ENCODE measurements around the gene SELENOP.

SELENOP gene

DNA sequence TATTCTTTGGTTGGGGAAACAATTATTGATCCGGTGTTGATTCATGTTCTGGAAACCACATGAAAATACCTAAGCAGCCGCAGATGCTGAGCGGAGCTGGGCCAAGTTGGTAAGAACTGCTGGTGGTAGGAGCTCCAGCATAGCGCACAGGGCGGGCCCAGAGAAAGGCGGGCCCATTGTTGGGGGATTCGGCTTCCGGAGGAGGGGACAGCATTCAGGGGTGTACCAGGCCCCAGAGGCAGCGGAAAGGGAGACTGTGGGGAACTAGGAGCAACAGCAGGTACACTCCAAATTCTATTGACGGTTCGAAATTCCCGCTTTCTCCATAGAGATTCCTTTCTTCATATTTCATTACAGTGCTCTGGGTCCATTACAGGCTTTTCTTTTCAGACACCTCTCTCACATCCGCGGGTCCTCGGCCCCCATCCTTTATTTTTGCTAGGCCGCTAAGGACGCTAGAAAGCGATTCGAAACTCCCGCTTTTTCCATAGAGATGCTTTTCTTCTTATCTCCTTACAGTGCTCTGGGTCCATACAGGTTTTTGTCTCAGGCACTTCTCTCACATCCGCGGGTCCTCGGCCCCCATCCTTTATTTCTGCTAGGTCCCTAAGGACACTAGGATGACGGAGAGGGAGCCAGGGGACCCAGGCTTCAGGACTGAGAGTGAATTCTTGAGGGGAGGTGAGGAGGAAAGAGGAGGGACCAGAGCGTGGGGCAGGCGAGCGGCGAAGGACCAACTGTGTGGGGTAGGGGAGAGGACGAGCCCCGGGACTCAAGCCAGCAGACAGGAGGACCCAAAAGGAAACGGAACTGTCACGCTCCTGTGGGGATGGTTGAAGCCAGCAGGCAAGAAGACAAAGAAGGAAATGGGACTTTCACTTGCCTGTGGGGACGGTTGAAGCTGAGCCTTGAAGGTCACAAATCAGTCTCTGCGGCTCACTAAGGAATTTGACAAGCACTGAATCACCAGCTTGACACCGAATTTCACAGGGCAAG lies 54.8 kb downstream of the SELENOP start, which contains the start of gene CCDC152:
Gene CCDC152 (plus strand): TSS at position 213 of the 996 bp plus-strand sequence. CDS start 2,304 bp downstream, outside the sequence.
- TF ChIP-seq, protein P1, sequence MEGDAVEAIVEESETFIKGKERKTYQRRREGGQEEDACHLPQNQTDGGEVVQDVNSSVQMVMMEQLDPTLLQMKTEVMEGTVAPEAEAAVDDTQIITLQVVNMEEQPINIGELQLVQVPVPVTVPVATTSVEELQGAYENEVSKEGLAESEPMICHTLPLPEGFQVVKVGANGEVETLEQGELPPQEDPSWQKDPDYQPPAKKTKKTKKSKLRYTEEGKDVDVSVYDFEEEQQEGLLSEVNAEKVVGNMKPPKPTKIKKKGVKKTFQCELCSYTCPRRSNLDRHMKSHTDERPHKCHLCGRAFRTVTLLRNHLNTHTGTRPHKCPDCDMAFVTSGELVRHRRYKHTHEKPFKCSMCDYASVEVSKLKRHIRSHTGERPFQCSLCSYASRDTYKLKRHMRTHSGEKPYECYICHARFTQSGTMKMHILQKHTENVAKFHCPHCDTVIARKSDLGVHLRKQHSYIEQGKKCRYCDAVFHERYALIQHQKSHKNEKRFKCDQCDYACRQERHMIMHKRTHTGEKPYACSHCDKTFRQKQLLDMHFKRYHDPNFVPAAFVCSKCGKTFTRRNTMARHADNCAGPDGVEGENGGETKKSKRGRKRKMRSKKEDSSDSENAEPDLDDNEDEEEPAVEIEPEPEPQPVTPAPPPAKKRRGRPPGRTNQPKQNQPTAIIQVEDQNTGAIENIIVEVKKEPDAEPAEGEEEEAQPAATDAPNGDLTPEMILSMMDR (IDR thresholded peaks at IDR 0.05; ENCODE audit: insufficient read depth, low read length, poor library complexity, severe bottlenecking), result no peak
- TF ChIP-seq EZH2phosphoT487 (conservative IDR thresholded peaks at IDR 0.05; ENCODE audit: low read length), result no peak
- Histone ChIP-seq H3K79me2 (ENCODE audit: insufficient read depth, low read length) (no peaks in the 10 kb centered on the region), H3F3A (ENCODE audit: insufficient read depth) (no peaks in the 10 kb centered on the region), H3K4me3 (ENCODE audit: insufficient read depth, low read length, poor library complexity, severe bottlenecking) (no peak within 1 kb of the TSS), H3K9me2 (replicated peaks; ENCODE audit: insufficient read depth, low read length) (no peaks in the 10 kb centered on the region), H3K9me3 (ENCODE audit: insufficient read depth, low read length) (no peaks in the 10 kb centered on the region), H3K36me3 (ENCODE audit: low read length) (no peaks in the 10 kb centered on the region), H3K9ac (ENCODE audit: low read length) (no peak within 1 kb of the TSS), H3K4me2 (ENCODE audit: low read depth, low read length, poor library complexity, severe bottlenecking) (no peak within 1 kb of the TSS), H2AFZ (ENCODE audit: low read depth, low read length, severe bottlenecking) (no peak within 1 kb of the TSS), H3K27ac (ENCODE audit: low read depth, low read length) (no peak within 1 kb of the TSS), H4K20me1 (ENCODE audit: low read depth, low read length) (no peaks in the 10 kb centered on the region), H3K27me3 (ENCODE audit: low read length) (no peaks in the 10 kb centered on the region)

DNA sequence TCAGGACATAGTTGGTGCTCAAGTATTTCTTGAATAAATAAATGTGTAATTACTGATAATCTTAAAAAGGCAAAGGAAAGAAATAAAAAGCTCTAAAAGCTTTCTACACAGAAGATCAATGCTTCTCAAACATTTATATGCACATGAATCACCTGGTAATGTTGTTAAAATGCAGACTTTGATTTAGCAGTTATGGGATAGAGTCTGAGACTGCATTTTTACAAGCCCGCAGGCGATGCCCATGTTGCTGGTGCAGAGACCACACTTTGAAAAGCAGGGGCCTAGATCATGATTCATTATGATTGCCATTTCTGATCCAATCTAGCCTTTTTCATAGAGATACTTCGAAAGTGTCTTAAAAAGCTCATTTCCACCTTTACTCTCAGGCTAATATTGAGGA lies 58.6 kb downstream of the SELENOP start:
- H3K9me2 ChIP-seq (replicated peaks; ENCODE audit: insufficient read depth, low read length), result no peaks in the 10 kb centered on the region
- no peak overlapping the region for H2AFZ ChIP-seq (ENCODE audit: low read depth, low read length, severe bottlenecking)
- H3F3A ChIP-seq (ENCODE audit: insufficient read depth), result no peaks in the 10 kb centered on the region
- H4K20me1 ChIP-seq (ENCODE audit: low read depth, low read length), result no peaks in the 10 kb centered on the region
- TF ChIP-seq EZH2phosphoT487 (conservative IDR thresholded peaks at IDR 0.05; ENCODE audit: low read length), result no peak
- TF ChIP-seq, protein P1 (IDR thresholded peaks at IDR 0.05; ENCODE audit: insufficient read depth, low read length, poor library complexity, severe bottlenecking), result no peak
- no peaks in the 10 kb centered on the region for H3K36me3 ChIP-seq (ENCODE audit: low read length)
- no peaks in the 10 kb centered on the region for H3K27me3 ChIP-seq (ENCODE audit: low read length)
- no peak overlapping the region for H3K4me2 ChIP-seq (ENCODE audit: low read depth, low read length, poor library complexity, severe bottlenecking)
- no peak overlapping the region for H3K27ac ChIP-seq (ENCODE audit: low read depth, low read length)
- no peaks in the 10 kb centered on the region for H3K9me3 ChIP-seq (ENCODE audit: insufficient read depth, low read length)
- H3K4me3 ChIP-seq (ENCODE audit: insufficient read depth, low read length, poor library complexity, severe bottlenecking), result no peak overlapping the region
- H3K9ac ChIP-seq (ENCODE audit: low read length), result no peak overlapping the region
- H3K79me2 ChIP-seq (ENCODE audit: insufficient read depth, low read length), result no peaks in the 10 kb centered on the region

DNA sequence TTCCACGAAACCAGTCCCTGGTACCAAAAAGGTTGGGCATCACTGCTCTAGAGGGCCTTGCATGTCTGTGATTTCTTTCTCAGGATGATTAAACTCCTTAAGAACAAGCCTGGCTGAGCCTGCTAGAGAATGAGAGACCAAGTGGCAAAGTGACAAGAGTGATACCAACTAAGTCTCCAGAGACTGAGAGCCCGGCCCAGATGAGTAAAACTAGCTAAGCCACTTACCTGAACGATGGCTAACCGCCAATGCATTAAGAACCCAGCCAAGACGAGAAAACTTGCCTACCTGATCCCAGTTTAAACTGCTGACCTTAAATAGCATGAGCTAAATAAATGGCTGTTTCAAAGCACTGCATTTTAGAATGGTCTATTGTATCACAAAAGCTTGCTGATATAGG lies 60.6 kb downstream of the SELENOP start:
- Histone ChIP-seq H3K79me2 (ENCODE audit: insufficient read depth, low read length) (no peaks in the 10 kb centered on the region), H3K9me2 (replicated peaks; ENCODE audit: insufficient read depth, low read length) (no peaks in the 10 kb centered on the region), H3K9ac (ENCODE audit: low read length) (no peak overlapping the region), H4K20me1 (ENCODE audit: low read depth, low read length) (no peaks in the 10 kb centered on the region), H3K27ac (ENCODE audit: low read depth, low read length) (no peak overlapping the region), H3F3A (ENCODE audit: insufficient read depth) (no peaks in the 10 kb centered on the region), H3K27me3 (ENCODE audit: low read length) (no peaks in the 10 kb centered on the region), H2AFZ (ENCODE audit: low read depth, low read length, severe bottlenecking) (no peak overlapping the region), H3K36me3 (ENCODE audit: low read length) (no peaks in the 10 kb centered on the region), H3K4me2 (ENCODE audit: low read depth, low read length, poor library complexity, severe bottlenecking) (no peak overlapping the region), H3K9me3 (ENCODE audit: insufficient read depth, low read length) (no peaks in the 10 kb centered on the region), H3K4me3 (ENCODE audit: insufficient read depth, low read length, poor library complexity, severe bottlenecking) (no peak overlapping the region)
- TF ChIP-seq EZH2phosphoT487 (conservative IDR thresholded peaks at IDR 0.05; ENCODE audit: low read length), result no peak
- TF ChIP-seq, protein P1 (IDR thresholded peaks at IDR 0.05; ENCODE audit: insufficient read depth, low read length, poor library complexity, severe bottlenecking), result no peak

Measured in SU-DHL-6 (cell line).